Mesodermal cell (in vitro differentiated cells): Measurements from ENCODE around the gene RBM33.

ENCODE experiments used
- H3K27ac ChIP-seq: 2 replicates; pipeline ENCODE4 v1.7.0; 2013; ENCODE audit warnings: mild to moderate bottlenecking, low read depth, low read length, moderate library complexity; ENCODE audit not compliant: severe bottlenecking
- H3K36me3 ChIP-seq: 2 replicates; pipeline ENCODE4 v1.7.1; 2013; ENCODE audit warnings: mild to moderate bottlenecking, low read length, moderate library complexity; ENCODE audit not compliant: control insufficient read depth, insufficient read depth
- H3K4me1 ChIP-seq: one replicate; pipeline ENCODE4 v1.7.1; 2013; ENCODE audit warnings: mild to moderate bottlenecking, low read length; ENCODE audit not compliant: insufficient read depth, control insufficient read depth, poor library complexity, severe bottlenecking
- H3K4me3 ChIP-seq: 2 replicates; pipeline ENCODE4 v1.7.0; 2013; ENCODE audit warnings: low read length, control low read depth, mild to moderate bottlenecking; ENCODE audit not compliant: insufficient read depth, poor library complexity, severe bottlenecking; ENCODE audit errors: extremely low read depth
- H3K9me3 ChIP-seq: 2 replicates; pipeline ENCODE4 v1.7.1; 2013; ENCODE audit warnings: mild to moderate bottlenecking, low read length, moderate library complexity; ENCODE audit not compliant: control insufficient read depth
- WGBS, 2 experiments: methylation state at CpG; one replicate each; pipeline ENCODE4 v1.1.5; 2013; ENCODE audit warnings: missing lambda C conversion rate in 2 of 2; ENCODE audit not compliant: insufficient coverage in 2 of 2; 5-methylcytosine and 5-hydroxymethylcytosine counted together

The RBM33 gene

DNA sequence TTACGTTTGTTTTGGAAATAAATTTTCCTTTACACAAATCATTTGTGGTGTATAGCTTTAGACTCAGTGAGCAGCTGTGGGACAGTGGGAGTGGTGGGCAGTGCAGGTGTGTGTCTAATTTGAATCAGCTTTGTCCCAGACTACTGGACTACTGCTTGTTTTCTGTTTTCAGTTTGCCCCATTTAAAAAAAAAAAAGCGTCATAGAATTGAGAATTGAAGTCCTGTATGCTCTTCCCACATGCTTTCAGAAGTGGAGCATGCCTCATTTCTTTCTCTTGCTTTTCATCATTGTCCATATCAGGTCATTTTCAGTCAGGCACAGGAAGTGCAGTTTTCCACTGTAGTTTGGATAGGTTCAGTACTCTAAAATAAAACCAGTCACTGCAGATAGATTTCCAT is 101.7 kb downstream of the RBM33 start:
- Histone ChIP-seq H3K9me3 (no peaks in the 10 kb centered on the region), H3K27ac (no peak overlapping the region), H3K4me3 (no peak overlapping the region), H3K36me3 (peaks cover 67% of the 10 kb centered on the region), H3K4me1 (no peaks in the 10 kb centered on the region)
- WGBS, 2 experiments: 80% methylated on average over 1 of the region's 2 CpGs; no CpG with 5 or more reads in 1 of the 2 experiments

- H3K4me3 ChIP-seq: no peak overlapping the region
- H3K27ac ChIP-seq: no peak overlapping the region
- 100% methylated on average over 1 of the region's 1 CpG for WGBS, 2 experiments
- no peaks in the 10 kb centered on the region for H3K9me3 ChIP-seq
- H3K36me3 ChIP-seq: peaks cover 61% of the 10 kb centered on the region
- H3K4me1 ChIP-seq: no peaks in the 10 kb centered on the region
Observed at GRCh38 chr7:155747209-155747608, 102.7 kb downstream of the RBM33 start.

GRCh38 chr7:155749578-155749977 is 105.1 kb downstream of the RBM33 start:
- Histone ChIP-seq H3K4me3 (no peak overlapping the region), H3K4me1 (no peaks in the 10 kb centered on the region), H3K36me3 (peaks cover 59% of the 10 kb centered on the region), H3K27ac (no peak overlapping the region), H3K9me3 (no peaks in the 10 kb centered on the region)
- WGBS, 2 experiments: 100% methylated on average over 3 of the region's 3 CpGs

DNA sequence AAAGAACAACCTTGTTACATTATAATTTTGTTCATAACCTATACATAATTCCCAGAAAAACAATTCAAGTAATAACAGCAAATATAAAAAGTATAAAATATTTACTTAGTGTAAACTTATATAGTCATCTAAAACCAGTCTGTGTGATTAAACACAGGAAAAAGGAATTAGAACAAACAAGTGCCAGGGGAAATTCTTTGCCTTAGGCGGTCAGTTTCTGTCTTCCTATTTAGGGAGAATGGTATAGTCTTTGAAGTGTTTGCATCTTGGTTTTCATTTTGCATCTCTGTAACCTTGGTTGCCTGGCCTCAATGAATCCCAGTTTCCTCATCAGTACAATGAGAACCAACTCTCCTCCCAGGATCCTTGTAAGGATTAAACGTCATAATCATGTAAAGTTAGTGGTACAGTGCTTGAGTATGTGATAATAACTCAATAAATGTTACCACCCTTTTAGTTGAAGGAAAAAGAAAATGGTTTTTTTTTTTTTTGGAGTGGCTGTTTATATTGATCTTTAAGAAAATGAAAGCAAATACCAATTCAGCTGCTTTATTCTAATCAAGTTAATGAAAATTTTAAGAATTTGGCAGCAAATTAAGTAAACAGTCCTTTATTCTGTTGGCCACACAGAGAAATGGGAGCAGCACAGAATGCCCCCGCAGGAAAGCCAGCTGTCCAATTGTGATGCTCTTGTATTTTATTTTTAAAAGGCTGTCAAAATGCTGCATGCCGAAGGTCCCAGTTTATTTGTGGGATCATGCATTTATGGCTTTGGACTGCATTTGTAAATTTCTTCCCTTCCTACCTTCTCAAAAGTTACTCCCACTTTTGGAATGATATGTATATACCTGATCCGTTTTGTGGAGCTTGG is 106.0 kb downstream of the RBM33 start:
- Histone ChIP-seq H3K4me1 (no peaks in the 10 kb centered on the region), H3K27ac (no peak overlapping the region), H3K36me3 (peaks cover 57% of the 10 kb centered on the region), H3K9me3 (no peaks in the 10 kb centered on the region), H3K4me3 (no peak overlapping the region)
- WGBS, 2 experiments: 85 to 100% methylated on average over 1 to 2 of the region's 5 CpGs

DNA sequence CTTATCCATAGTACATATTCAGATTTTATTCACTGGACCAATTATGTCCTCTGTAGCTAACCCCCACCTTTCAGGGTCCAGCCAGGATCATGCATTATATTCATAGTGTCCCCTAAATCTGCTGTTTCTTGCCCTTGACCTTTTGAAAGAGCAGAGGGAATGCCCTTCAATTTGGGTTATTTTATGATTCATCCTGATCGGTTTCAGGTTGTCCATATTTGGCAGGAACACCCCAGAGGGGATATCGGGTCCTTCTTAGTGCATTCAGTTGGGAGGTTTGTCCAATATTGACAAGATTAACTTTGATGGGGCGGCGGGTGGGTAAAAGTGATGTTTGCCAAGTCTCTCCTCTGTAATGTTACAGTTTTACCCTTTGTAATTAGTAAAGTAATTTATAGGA is 106.9 kb downstream of the RBM33 start:
- Histone ChIP-seq H3K9me3 (peaks cover 1% of the 10 kb centered on the region), H3K27ac (no peak overlapping the region), H3K36me3 (peaks cover 50% of the 10 kb centered on the region), H3K4me1 (no peaks in the 10 kb centered on the region), H3K4me3 (no peak overlapping the region)
- 96% methylated on average over 4 of the region's 4 CpGs; no CpG with 5 or more reads in 1 of the 2 experiments for WGBS, 2 experiments

GRCh38 chr7:155752756-155753445 is 108.4 kb downstream of the RBM33 start:
- Histone ChIP-seq H3K4me1 (no peaks in the 10 kb centered on the region), H3K27ac (no peak overlapping the region), H3K36me3 (peaks cover 52% of the 10 kb centered on the region), H3K9me3 (peaks cover 14% of the 10 kb centered on the region), H3K4me3 (no peak overlapping the region)
- 95 to 100% methylated on average over 6 to 7 of the region's 9 CpGs for WGBS, 2 experiments

DNA sequence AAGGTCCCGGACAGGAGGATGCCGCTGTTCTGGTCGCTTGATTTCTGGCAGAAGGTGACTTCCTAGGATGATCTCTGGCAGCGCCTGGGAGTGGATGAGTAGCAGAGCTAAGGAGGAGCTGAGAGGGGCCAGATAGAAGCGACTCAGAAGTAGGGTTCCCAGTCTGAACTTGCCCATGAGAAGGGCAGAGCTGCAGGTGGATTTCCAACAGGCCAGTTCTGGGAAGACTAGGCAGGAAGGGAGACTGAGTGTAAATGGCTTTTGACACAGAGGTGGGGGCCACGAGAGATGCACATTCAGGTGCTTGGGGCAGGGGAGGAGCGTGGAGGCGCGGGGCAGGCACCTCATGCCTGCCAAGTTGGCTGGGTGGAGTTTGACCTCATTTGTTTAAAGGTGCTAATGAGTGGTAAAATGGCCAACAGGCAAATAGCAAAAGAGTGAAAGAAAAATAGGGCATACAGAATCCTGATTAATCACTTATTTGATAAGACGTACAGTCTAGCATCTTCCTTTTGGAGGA is 109.0 kb downstream of the RBM33 start:
- H3K4me3 ChIP-seq: no peak overlapping the region
- no peaks in the 10 kb centered on the region for H3K4me1 ChIP-seq
- H3K27ac ChIP-seq: no peak overlapping the region
- 89 to 93% methylated on average over 7 to 8 of the region's 10 CpGs for WGBS, 2 experiments
- H3K9me3 ChIP-seq: peaks cover 14% of the 10 kb centered on the region
- peaks cover 54% of the 10 kb centered on the region for H3K36me3 ChIP-seq

DNA sequence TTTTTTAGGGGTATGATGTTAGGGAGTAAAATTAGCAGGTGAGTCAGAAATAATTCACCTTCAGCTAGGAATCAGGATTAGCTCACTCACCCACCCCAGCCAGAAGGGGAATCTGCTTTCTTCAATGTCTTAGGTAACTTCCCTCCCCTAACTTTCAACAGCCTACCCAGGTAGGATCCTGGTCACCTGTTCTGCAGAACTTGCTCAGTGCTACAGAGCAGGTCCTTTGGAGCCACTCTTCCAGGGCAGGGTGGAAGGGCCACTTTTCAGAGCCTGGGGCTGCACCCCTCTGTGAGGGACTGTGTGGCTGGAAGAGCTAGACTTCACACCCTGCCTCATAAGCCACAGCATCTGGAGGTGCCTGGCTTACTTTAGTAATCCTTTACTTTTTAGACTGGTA is 109.7 kb downstream of the RBM33 start:
- no peak overlapping the region for H3K4me3 ChIP-seq
- H3K9me3 ChIP-seq: peaks cover 14% of the 10 kb centered on the region
- H3K36me3 ChIP-seq: peaks cover 56% of the 10 kb centered on the region
- H3K27ac ChIP-seq: no peak overlapping the region
- no peaks in the 10 kb centered on the region for H3K4me1 ChIP-seq

GRCh38 chr7:155755026-155755425 is 110.6 kb downstream of the RBM33 start:
- H3K36me3 ChIP-seq: peaks cover 65% of the 10 kb centered on the region
- WGBS, 2 experiments: 89 to 100% methylated on average over 2 of the region's 3 CpGs

GRCh38 chr7:155756322-155756721 is 111.9 kb downstream of the RBM33 start:
- Histone ChIP-seq H3K36me3 (peaks cover 76% of the 10 kb centered on the region), H3K9me3 (peaks cover 14% of the 10 kb centered on the region), H3K27ac (no peak overlapping the region), H3K4me3 (no peak overlapping the region), H3K4me1 (no peaks in the 10 kb centered on the region)
- 98% methylated on average over 7 to 9 of the region's 9 CpGs for WGBS, 2 experiments

More at GRCh38 chr7:155755026-155755425, 110.6 kb downstream of the RBM33 start:
- Histone ChIP-seq H3K27ac (no peak overlapping the region), H3K9me3 (peaks cover 14% of the 10 kb centered on the region), H3K4me1 (no peaks in the 10 kb centered on the region), H3K4me3 (no peak overlapping the region)
